Measurements from ENCODE around the gene MYO15A. TPM values are rescaled to one million over a fixed set of nuclear protein-coding genes. Genes with fewer than 3 reads are reported as not detected.

The MYO15A gene
- polyA plus RNA-seq, 3 donors, result 0.31 to 4.4 (median 0.56) TPM

GRCh38 chr17:18226284-18226945, 117.9 kb downstream of the MYO15A start:
- Histone ChIP-seq H2AFZ (ENCODE audit: insufficient read depth, low read depth, low read length, poor library complexity, severe bottlenecking) (peak overlapping the region; percentile 92), H3K9me3 (replicated peaks in 1 of 2; ENCODE audit: control insufficient read depth in 1 of 2, insufficient read depth in 1 of 2, low read length in 2 of 2) (no peaks in the 10 kb centered on the region), H3K79me2 (ENCODE audit: insufficient read depth, low read length) (no peaks in the 10 kb centered on the region), H3K36me3 (replicated peaks in 1 of 2; ENCODE audit: control insufficient read depth in 1 of 2, insufficient read depth in 2 of 2, low read length in 2 of 2) (no peaks in the 10 kb centered on the region), H3K9ac (ENCODE audit: insufficient read depth, low read length, poor library complexity, severe bottlenecking) (peak overlapping the region; percentile 65), H3K4me1 (ENCODE audit: control insufficient read depth in 1 of 2, insufficient read depth in 2 of 2, low read length in 2 of 2) (peaks cover 13 to 17% of the 10 kb centered on the region in 2 donors), H3K4me2 (replicated peaks; ENCODE audit: extremely low read depth, low read length, poor library complexity, severe bottlenecking) (peak overlapping the region; percentile 92), H3K27me3 (ENCODE audit: control insufficient read depth in 2 of 2, insufficient read depth in 2 of 2, low read length in 2 of 2) (no peaks in the 10 kb centered on the region), H3K27ac (ENCODE audit: low read depth in 1 of 2, low read length in 2 of 2) (peak overlapping the region in 1 of 2 donors; percentile 53), H3K4me3 (replicated peaks in 1 of 3; ENCODE audit: low read depth in 2 of 3, low read length in 3 of 3) (peak overlapping the region; percentile 47 to 86 (median 64)), H4K20me1 (ENCODE audit: insufficient read depth, low read length) (peaks cover 3% of the 10 kb centered on the region)
- peaks cover 0 to 2% (median 0%) of the 10 kb centered on the region in 7 donors for H3K9me3 Mint-ChIP-seq
- DNase-seq, result no peak
- TF ChIP-seq CTCF (IDR thresholded peaks at IDR 0.05), result no peak
- WGBS (ENCODE audit: insufficient coverage), result 37% methylated on average over 6 of the region's 16 CpGs
- no peaks in the 10 kb centered on the region for H3K36me3 Mint-ChIP-seq
- intact Hi-C loops (cut with micrococcal nuclease), result no loop called here
- H3K4me1 Mint-ChIP-seq, result peaks cover 23% of the 10 kb centered on the region
- peak overlapping the region in 6 of 7 donors; percentile 6 to 93 (median 68) for H3K27ac Mint-ChIP-seq
- H3K4me3 Mint-ChIP-seq, result peak overlapping the region; percentile 91 to 99
- peaks cover 3 to 9% (median 5%) of the 10 kb centered on the region in 3 donors for H3K27me3 Mint-ChIP-seq (ENCODE audit: low read depth in 3 of 3)

GRCh38 chr17:18227635-18228034, 119.1 kb downstream of the MYO15A start:
- peaks cover 23% of the 10 kb centered on the region for H3K4me1 Mint-ChIP-seq
- no peak overlapping the region for H3K27ac ChIP-seq (ENCODE audit: low read depth in 1 of 2, low read length in 2 of 2)
- peaks cover 4 to 8% of the 10 kb centered on the region in 2 donors for H3K36me3 Mint-ChIP-seq
- H3K4me3 Mint-ChIP-seq, result no peak overlapping the region
- peaks cover 13 to 17% of the 10 kb centered on the region in 2 donors for H3K4me1 ChIP-seq (ENCODE audit: control insufficient read depth in 1 of 2, insufficient read depth in 2 of 2, low read length in 2 of 2)
- peaks cover 3 to 7% (median 5%) of the 10 kb centered on the region in 3 donors for H3K27me3 Mint-ChIP-seq (ENCODE audit: low read depth in 3 of 3)
- no peak overlapping the region for H3K4me3 ChIP-seq (replicated peaks in 1 of 3; ENCODE audit: low read depth in 2 of 3, low read length in 3 of 3)
- H3K4me2 ChIP-seq (replicated peaks; ENCODE audit: extremely low read depth, low read length, poor library complexity, severe bottlenecking), result no peak overlapping the region
- no peak for DNase-seq
- no peaks in the 10 kb centered on the region for H3K79me2 ChIP-seq (ENCODE audit: insufficient read depth, low read length)
- no peak overlapping the region for H2AFZ ChIP-seq (ENCODE audit: insufficient read depth, low read depth, low read length, poor library complexity, severe bottlenecking)
- no peaks in the 10 kb centered on the region for H3K27me3 ChIP-seq (ENCODE audit: control insufficient read depth in 2 of 2, insufficient read depth in 2 of 2, low read length in 2 of 2)
- intact Hi-C loops (cut with micrococcal nuclease), result no loop called here
- peaks cover 3% of the 10 kb centered on the region for H4K20me1 ChIP-seq (ENCODE audit: insufficient read depth, low read length)
- TF ChIP-seq CTCF (IDR thresholded peaks at IDR 0.05), result no peak
- peaks cover under 1 to 3% of the 10 kb centered on the region in 2 donors for H3K36me3 ChIP-seq (replicated peaks in 1 of 2; ENCODE audit: control insufficient read depth in 1 of 2, insufficient read depth in 2 of 2, low read length in 2 of 2)
- H3K9me3 ChIP-seq (replicated peaks in 1 of 2; ENCODE audit: control insufficient read depth in 1 of 2, insufficient read depth in 1 of 2, low read length in 2 of 2), result no peaks in the 10 kb centered on the region
- no peak overlapping the region for H3K9ac ChIP-seq (ENCODE audit: insufficient read depth, low read length, poor library complexity, severe bottlenecking)
- 96% methylated on average over 4 of the region's 5 CpGs for WGBS (ENCODE audit: insufficient coverage)
- H3K9me3 Mint-ChIP-seq, result peaks cover 0 to 2% (median 0%) of the 10 kb centered on the region in 7 donors
- no peak overlapping the region for H3K27ac Mint-ChIP-seq

Data from CD14-positive monocyte (primary cell).